ENCODE measurements around the gene KATNB1. TPM values are rescaled to one million over a fixed set of nuclear protein-coding genes. Genes with fewer than 3 reads are reported as not detected.
"Not testable (repeated sequence)": the region's sequence is repeated elsewhere in the genome, so short reads cannot be mapped to it uniquely, and the experiment has no call there.

Gene KATNB1
- total RNA-seq, 1 experiment from 2014 or later, result 17.4 TPM

- Histone ChIP-seq H3K4me1 (ENCODE audit: low read length) (no peaks in the 10 kb centered on the region), H2AFZ (ENCODE audit: low read length) (no peak overlapping the region), H3K27ac (ENCODE audit: low read length) (no peak overlapping the region), H3K9me2 (replicated peaks; ENCODE audit: insufficient read depth, low read length) (no peaks in the 10 kb centered on the region), H3K79me2 (ENCODE audit: low read length) (no peaks in the 10 kb centered on the region), H4K20me1 (ENCODE audit: insufficient read depth, low read depth, low read length) (no peaks in the 10 kb centered on the region), H3K4me3 (ENCODE audit: low read length) (no peak overlapping the region), H3K36me3 (ENCODE audit: insufficient read depth, low read length) (no peaks in the 10 kb centered on the region), H3K4me2 (ENCODE audit: low read depth, low read length, poor library complexity, severe bottlenecking) (no peak overlapping the region), H3K9me3 (ENCODE audit: low read length) (no peaks in the 10 kb centered on the region), H3K27me3 (ENCODE audit: low read length) (no peaks in the 10 kb centered on the region), H3K9ac (ENCODE audit: low read length) (no peak overlapping the region)
- no peak for DNase-seq
Observed at GRCh38 chr16:57770361-57770760, 34.8 kb downstream of the KATNB1 start.

- Histone ChIP-seq H3K79me2 (ENCODE audit: low read length) (no peaks in the 10 kb centered on the region), H4K20me1 (ENCODE audit: insufficient read depth, low read depth, low read length) (no peaks in the 10 kb centered on the region), H3K9ac (ENCODE audit: low read length) (no peak overlapping the region), H3K9me3 (ENCODE audit: low read length) (no peaks in the 10 kb centered on the region), H2AFZ (ENCODE audit: low read length) (no peak overlapping the region), H3K27ac (ENCODE audit: low read length) (no peak overlapping the region), H3K4me1 (ENCODE audit: low read length) (no peaks in the 10 kb centered on the region), H3K4me3 (ENCODE audit: low read length) (no peak overlapping the region), H3K36me3 (ENCODE audit: insufficient read depth, low read length) (no peaks in the 10 kb centered on the region), H3K27me3 (ENCODE audit: low read length) (no peaks in the 10 kb centered on the region), H3K9me2 (replicated peaks; ENCODE audit: insufficient read depth, low read length) (no peaks in the 10 kb centered on the region), H3K4me2 (ENCODE audit: low read depth, low read length, poor library complexity, severe bottlenecking) (no peak overlapping the region)
- DNase-seq, result no peak
Observed at GRCh38 chr16:57771141-57771785, 35.7 kb downstream of the KATNB1 start.

GRCh38 chr16:57773019-57773418 lies 37.4 kb downstream of the KATNB1 start:
- Histone ChIP-seq H3K27ac (ENCODE audit: low read length) (no peak overlapping the region), H4K20me1 (ENCODE audit: insufficient read depth, low read depth, low read length) (no peaks in the 10 kb centered on the region), H3K79me2 (ENCODE audit: low read length) (no peaks in the 10 kb centered on the region), H3K4me2 (ENCODE audit: low read depth, low read length, poor library complexity, severe bottlenecking) (no peak overlapping the region), H3K4me1 (ENCODE audit: low read length) (no peaks in the 10 kb centered on the region), H2AFZ (ENCODE audit: low read length) (no peak overlapping the region), H3K9me3 (ENCODE audit: low read length) (no peaks in the 10 kb centered on the region), H3K9me2 (replicated peaks; ENCODE audit: insufficient read depth, low read length) (no peaks in the 10 kb centered on the region), H3K4me3 (ENCODE audit: low read length) (no peak overlapping the region), H3K9ac (ENCODE audit: low read length) (no peak overlapping the region), H3K36me3 (ENCODE audit: insufficient read depth, low read length) (no peaks in the 10 kb centered on the region), H3K27me3 (ENCODE audit: low read length) (no peaks in the 10 kb centered on the region)
- no peak for DNase-seq

GRCh38 chr16:57773655-57774295 lies 38.2 kb downstream of the KATNB1 start:
- Histone ChIP-seq H3K9me2 (replicated peaks; ENCODE audit: insufficient read depth, low read length) (no peaks in the 10 kb centered on the region), H3K27me3 (ENCODE audit: low read length) (no peaks in the 10 kb centered on the region), H4K20me1 (ENCODE audit: insufficient read depth, low read depth, low read length) (no peaks in the 10 kb centered on the region), H3K9ac (ENCODE audit: low read length) (no peak overlapping the region), H2AFZ (ENCODE audit: low read length) (no peak overlapping the region), H3K36me3 (ENCODE audit: insufficient read depth, low read length) (no peaks in the 10 kb centered on the region), H3K27ac (ENCODE audit: low read length) (no peak overlapping the region), H3K4me1 (ENCODE audit: low read length) (no peaks in the 10 kb centered on the region), H3K4me3 (ENCODE audit: low read length) (no peak overlapping the region), H3K79me2 (ENCODE audit: low read length) (no peaks in the 10 kb centered on the region), H3K4me2 (ENCODE audit: low read depth, low read length, poor library complexity, severe bottlenecking) (no peak overlapping the region), H3K9me3 (ENCODE audit: low read length) (no peaks in the 10 kb centered on the region)
- DNase-seq, result no peak

- H3K4me2 ChIP-seq (ENCODE audit: low read depth, low read length, poor library complexity, severe bottlenecking), result no peak overlapping the region
- H3K4me3 ChIP-seq (ENCODE audit: low read length), result no peak overlapping the region
- H3K79me2 ChIP-seq (ENCODE audit: low read length), result no peaks in the 10 kb centered on the region
- no peaks in the 10 kb centered on the region for H3K4me1 ChIP-seq (ENCODE audit: low read length)
- no peaks in the 10 kb centered on the region for H4K20me1 ChIP-seq (ENCODE audit: insufficient read depth, low read depth, low read length)
- H3K27ac ChIP-seq (ENCODE audit: low read length), result no peak overlapping the region
- no peak for DNase-seq
- no peaks in the 10 kb centered on the region for H3K36me3 ChIP-seq (ENCODE audit: insufficient read depth, low read length)
- no peak overlapping the region for H3K9ac ChIP-seq (ENCODE audit: low read length)
- H3K9me3 ChIP-seq (ENCODE audit: low read length), result no peaks in the 10 kb centered on the region
- H3K9me2 ChIP-seq (replicated peaks; ENCODE audit: insufficient read depth, low read length), result no peaks in the 10 kb centered on the region
- no peaks in the 10 kb centered on the region for H3K27me3 ChIP-seq (ENCODE audit: low read length)
- no peak overlapping the region for H2AFZ ChIP-seq (ENCODE audit: low read length)
Observed at GRCh38 chr16:57774705-57775285, 39.2 kb downstream of the KATNB1 start.

- H3K36me3 ChIP-seq (ENCODE audit: insufficient read depth, low read length), result no peaks in the 10 kb centered on the region
- no peaks in the 10 kb centered on the region for H3K9me3 ChIP-seq (ENCODE audit: low read length)
- no peaks in the 10 kb centered on the region for H3K4me1 ChIP-seq (ENCODE audit: low read length)
- H3K9me2 ChIP-seq (replicated peaks; ENCODE audit: insufficient read depth, low read length), result no peaks in the 10 kb centered on the region
- DNase-seq, result no peak
- H4K20me1 ChIP-seq (ENCODE audit: insufficient read depth, low read depth, low read length), result no peaks in the 10 kb centered on the region
- H3K79me2 ChIP-seq (ENCODE audit: low read length), result no peaks in the 10 kb centered on the region
- H3K4me2 ChIP-seq (ENCODE audit: low read depth, low read length, poor library complexity, severe bottlenecking), result no peak overlapping the region
- H3K9ac ChIP-seq (ENCODE audit: low read length), result no peak overlapping the region
- no peaks in the 10 kb centered on the region for H3K27me3 ChIP-seq (ENCODE audit: low read length)
- H2AFZ ChIP-seq (ENCODE audit: low read length), result no peak overlapping the region
- H3K4me3 ChIP-seq (ENCODE audit: low read length), result no peak overlapping the region
- no peak overlapping the region for H3K27ac ChIP-seq (ENCODE audit: low read length)
Observed at GRCh38 chr16:57775661-57776469, 40.3 kb downstream of the KATNB1 start.

- Histone ChIP-seq H2AFZ (ENCODE audit: low read length) (no peak overlapping the region), H3K4me3 (ENCODE audit: low read length) (no peak overlapping the region), H3K27me3 (ENCODE audit: low read length) (no peaks in the 10 kb centered on the region), H3K9me3 (ENCODE audit: low read length) (no peaks in the 10 kb centered on the region), H3K4me2 (ENCODE audit: low read depth, low read length, poor library complexity, severe bottlenecking) (no peak overlapping the region), H3K9me2 (replicated peaks; ENCODE audit: insufficient read depth, low read length) (no peaks in the 10 kb centered on the region), H3K4me1 (ENCODE audit: low read length) (no peaks in the 10 kb centered on the region), H3K79me2 (ENCODE audit: low read length) (no peaks in the 10 kb centered on the region), H3K36me3 (ENCODE audit: insufficient read depth, low read length) (no peaks in the 10 kb centered on the region), H3K9ac (ENCODE audit: low read length) (no peak overlapping the region), H3K27ac (ENCODE audit: low read length) (no peak overlapping the region), H4K20me1 (ENCODE audit: insufficient read depth, low read depth, low read length) (no peaks in the 10 kb centered on the region)
- no peak for DNase-seq
Observed at GRCh38 chr16:57778658-57779057, 43.1 kb downstream of the KATNB1 start.

GRCh38 chr16:57779836-57780235 lies 44.3 kb downstream of the KATNB1 start:
- H3K36me3 ChIP-seq (ENCODE audit: insufficient read depth, low read length); H3K27ac ChIP-seq (ENCODE audit: low read length); DNase-seq; H3K27me3 ChIP-seq (ENCODE audit: low read length); H3K4me1 ChIP-seq (ENCODE audit: low read length); H3K4me2 ChIP-seq (ENCODE audit: low read depth, low read length, poor library complexity, severe bottlenecking); H3K9me3 ChIP-seq (ENCODE audit: low read length); H4K20me1 ChIP-seq (ENCODE audit: insufficient read depth, low read depth, low read length); H3K4me3 ChIP-seq (ENCODE audit: low read length); H3K79me2 ChIP-seq (ENCODE audit: low read length); H3K9me2 ChIP-seq (replicated peaks; ENCODE audit: insufficient read depth, low read length); H3K9ac ChIP-seq (ENCODE audit: low read length); H2AFZ ChIP-seq (ENCODE audit: low read length): not testable (repeated sequence)
